Panc1 (cell line): ENCODE measurements around the gene TMEM202.

Source experiments
- CTCF ChIP-seq: fragments of 450-650 bp; IDR thresholded peaks from 2 replicates; pipeline ENCODE4 v1.5.1; 2017; ENCODE audit warnings: mild to moderate bottlenecking
- POLR2AphosphoS5 ChIP-seq: IDR thresholded peaks from 2 replicates; pipeline ENCODE4 v1.6.1; 2012; ENCODE audit warnings: mild to moderate bottlenecking, low read depth, low read length, moderate library complexity
- REST ChIP-seq, 2 experiments: IDR thresholded peaks; 2 replicates each; pipeline ENCODE4 v1.6.1; 2011 to 2012; ENCODE audit warnings: low read depth in 2 of 2, control low read depth in 1 of 2, low read length in 1 of 2, mild to moderate bottlenecking in 1 of 2, moderate library complexity in 1 of 2; ENCODE audit not compliant: insufficient read depth in 1 of 2
- SIN3A ChIP-seq: IDR thresholded peaks from 2 replicates; pipeline ENCODE4 v1.6.1; 2012; ENCODE audit warnings: low read depth, mild to moderate bottlenecking, low read length, moderate library complexity, borderline replicate concordance; ENCODE audit not compliant: insufficient read depth
- TCF7L2 ChIP-seq: IDR thresholded peaks from 2 replicates; pipeline ENCODE4 v1.6.1; 2011; ENCODE audit warnings: mild to moderate bottlenecking, low read depth, low read length, inconsistent platforms

GRCh38 chr15:72372361-72372760 lies 25.7 kb upstream of the TMEM202 start:
- TF ChIP-seq CTCF (no peak), POLR2AphosphoS5 (no peak), SIN3A (no peak), REST (IDR thresholded peaks at IDR 0.05; ENCODE audit: insufficient read depth in 1 of 2, low read depth in 2 of 2, low read length in 1 of 2) (no peak), TCF7L2 (no peak)
